HepG2 (cell line): ENCODE results near the gene CDK5RAP2. TPM values are rescaled to one million over a fixed set of nuclear protein-coding genes. Genes with fewer than 3 reads are reported as not detected.
A peak's percentile ranks its signal among the peaks of the same experiment; 100 is the strongest.

Source experiments
- ATF1 ChIP-seq: IDR thresholded peaks from 2 replicates; pipeline ENCODE4 v1.6.1; 2016; ENCODE audit warnings: mild to moderate bottlenecking, control low read depth
- CENPX ChIP-seq: sonication (generic); formaldehyde crosslinking; IDR thresholded peaks from 2 replicates; pipeline ENCODE4 v1.9.0; 2021; ENCODE audit warnings: mild to moderate bottlenecking, missing genetic modification reagents, moderate library complexity
- EHMT2 ChIP-seq: fragments of 200-600 bp; sonication (generic); IDR thresholded peaks from 2 replicates; pipeline ENCODE4 v1.7.0; 2017; ENCODE audit warnings: antibody characterized with exemption, low read depth, low read length, borderline replicate concordance
- MAZ ChIP-seq, 2 experiments: sonication (generic) in 1 of 2; formaldehyde crosslinking in 1 of 2; IDR thresholded peaks; 2 replicates each; pipeline versions ENCODE4 v1.5.0 to v1.6.1; 2012 to 2020; ENCODE audit warnings: low read depth in 2 of 2, mild to moderate bottlenecking in 2 of 2, borderline replicate concordance in 1 of 2, improper control_type of control experiment in 1 of 2, low read length in 1 of 2, missing genetic modification reagents in 1 of 2, moderate library complexity in 1 of 2
- POGZ ChIP-seq: sonication (generic); formaldehyde crosslinking; IDR thresholded peaks from 2 replicates; pipeline ENCODE4 v1.4.0; 2020; ENCODE audit warnings: mild to moderate bottlenecking, missing genetic modification reagents
- YEATS2 ChIP-seq: sonication (generic); formaldehyde crosslinking; IDR thresholded peaks from 2 replicates; pipeline ENCODE4 v1.4.0; 2020; ENCODE audit warnings: missing genetic modification reagents, borderline replicate concordance
- polyA plus RNA-seq, 8 experiments: library from polyadenylated mRNA; depleted of rRNA in 3 of 8; stranded (reverse) in 7 of 8; unstranded in 1 of 8; fragments of >200 nt; fragmentation: Illumina TruSeq in 4 of 8; extraction: Trizol in 4 of 8; gene quantifications; 2 replicates each; pipeline versions ENCODE4 v1.2.1 to v1.2.3, GENCODE V29; 2011 to 2016; ENCODE audit warnings: low read depth in 4 of 8, missing spikeins in 1 of 8, mixed read lengths in 1 of 8; ENCODE audit not compliant: insufficient read depth in 1 of 8
- total RNA-seq, 5 experiments: library from RNA; depleted of rRNA; stranded (reverse); fragments of >200 nt; fragmentation: Illumina TruSeq; extraction: Trizol; gene quantifications; 2 replicates each; pipeline ENCODE4 v1.2.3, GENCODE V29; 2016; ENCODE audit warnings: low read depth in 1 of 5
- TF ChIP-seq, protein P1 (sequence below), 2 experiments: fragments of 450-650 bp in 1 of 2; sonication (generic) in 1 of 2; formaldehyde crosslinking in 1 of 2; IDR thresholded peaks; 2 replicates each; pipeline versions ENCODE4 v1.6.1 to v1.8.0; 2016 to 2022; ENCODE audit warnings: antibody characterized with exemption in 1 of 2, mild to moderate bottlenecking in 1 of 2, missing genetic modification reagents in 1 of 2
- TF ChIP-seq, protein P2 (sequence below): sonication (generic); formaldehyde crosslinking; IDR thresholded peaks from 2 replicates; pipeline ENCODE4 v1.9.0; 2022; ENCODE audit warnings: low read depth, missing genetic modification reagents
- TF ChIP-seq, protein P3 (sequence below): sonication (generic); formaldehyde crosslinking; IDR thresholded peaks from 2 replicates; pipeline ENCODE4 v1.9.0; 2022; ENCODE audit warnings: missing genetic modification reagents, mild to moderate bottlenecking, borderline replicate concordance
- TF ChIP-seq, protein P4 (sequence below): sonication (generic); formaldehyde crosslinking; IDR thresholded peaks from 2 replicates; pipeline ENCODE4 v1.5.1; 2020; ENCODE audit warnings: mild to moderate bottlenecking, missing genetic modification reagents

Gene CDK5RAP2
- total and polyA plus RNA-seq, 2 of the 13 experiments (the other 11 are each of a cell fraction or from before 2014, with no cell fraction given), result 31.8 to 42.2 TPM

DNA sequence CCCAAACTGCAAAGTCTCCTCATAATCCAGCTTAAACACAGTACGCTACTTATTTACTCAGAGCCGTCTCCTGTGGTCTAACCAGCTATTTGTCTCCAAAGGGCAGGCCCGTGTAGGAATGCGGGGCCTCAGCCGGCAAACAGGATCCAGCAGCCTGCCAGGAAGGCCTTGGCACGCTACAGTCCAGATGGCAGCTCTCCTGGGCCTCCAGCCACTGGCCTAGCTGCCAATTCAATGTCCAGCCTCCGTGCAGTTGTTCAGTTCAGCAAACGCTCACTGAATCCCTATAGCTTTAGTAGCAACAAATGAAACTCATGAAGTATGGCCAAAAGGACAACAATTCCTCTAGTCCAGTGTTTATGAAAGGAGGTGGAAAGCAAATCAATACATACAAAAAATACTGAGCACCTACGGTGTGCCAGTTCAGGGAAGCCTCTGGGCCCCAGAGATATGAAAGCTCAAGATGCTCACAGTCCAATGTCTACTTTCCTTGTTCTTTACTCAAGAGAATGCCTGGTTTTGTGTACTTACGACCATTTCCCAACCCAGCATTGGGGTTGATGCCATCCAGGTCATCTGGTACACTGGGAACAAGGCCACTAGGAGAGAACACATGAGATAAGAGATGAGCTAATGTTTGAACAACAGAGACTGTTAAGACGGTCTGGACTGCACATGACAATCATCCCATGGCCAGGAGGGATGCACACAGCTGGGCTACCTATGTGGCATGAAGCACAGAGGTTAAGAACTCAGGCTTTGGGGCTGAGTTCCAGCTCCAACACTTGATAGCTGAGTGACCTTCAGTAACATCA, 8.3 kb downstream of the CDK5RAP2 start (continued):
- TF ChIP-seq, protein P1, sequence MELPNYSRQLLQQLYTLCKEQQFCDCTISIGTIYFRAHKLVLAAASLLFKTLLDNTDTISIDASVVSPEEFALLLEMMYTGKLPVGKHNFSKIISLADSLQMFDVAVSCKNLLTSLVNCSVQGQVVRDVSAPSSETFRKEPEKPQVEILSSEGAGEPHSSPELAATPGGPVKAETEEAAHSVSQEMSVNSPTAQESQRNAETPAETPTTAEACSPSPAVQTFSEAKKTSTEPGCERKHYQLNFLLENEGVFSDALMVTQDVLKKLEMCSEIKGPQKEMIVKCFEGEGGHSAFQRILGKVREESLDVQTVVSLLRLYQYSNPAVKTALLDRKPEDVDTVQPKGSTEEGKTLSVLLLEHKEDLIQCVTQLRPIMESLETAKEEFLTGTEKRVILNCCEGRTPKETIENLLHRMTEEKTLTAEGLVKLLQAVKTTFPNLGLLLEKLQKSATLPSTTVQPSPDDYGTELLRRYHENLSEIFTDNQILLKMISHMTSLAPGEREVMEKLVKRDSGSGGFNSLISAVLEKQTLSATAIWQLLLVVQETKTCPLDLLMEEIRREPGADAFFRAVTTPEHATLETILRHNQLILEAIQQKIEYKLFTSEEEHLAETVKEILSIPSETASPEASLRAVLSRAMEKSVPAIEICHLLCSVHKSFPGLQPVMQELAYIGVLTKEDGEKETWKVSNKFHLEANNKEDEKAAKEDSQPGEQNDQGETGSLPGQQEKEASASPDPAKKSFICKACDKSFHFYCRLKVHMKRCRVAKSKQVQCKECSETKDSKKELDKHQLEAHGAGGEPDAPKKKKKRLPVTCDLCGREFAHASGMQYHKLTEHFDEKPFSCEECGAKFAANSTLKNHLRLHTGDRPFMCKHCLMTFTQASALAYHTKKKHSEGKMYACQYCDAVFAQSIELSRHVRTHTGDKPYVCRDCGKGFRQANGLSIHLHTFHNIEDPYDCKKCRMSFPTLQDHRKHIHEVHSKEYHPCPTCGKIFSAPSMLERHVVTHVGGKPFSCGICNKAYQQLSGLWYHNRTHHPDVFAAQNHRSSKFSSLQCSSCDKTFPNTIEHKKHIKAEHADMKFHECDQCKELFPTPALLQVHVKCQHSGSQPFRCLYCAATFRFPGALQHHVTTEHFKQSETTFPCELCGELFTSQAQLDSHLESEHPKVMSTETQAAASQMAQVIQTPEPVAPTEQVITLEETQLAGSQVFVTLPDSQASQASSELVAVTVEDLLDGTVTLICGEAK (IDR thresholded peaks at IDR 0.05), result no peak
- TF ChIP-seq, protein P1 (CRISPR knock-in tag; IDR thresholded peaks at IDR 0.05), result peak; percentile 49; the same call in 1 of the 2 replicates
- TF ChIP-seq, protein P2, sequence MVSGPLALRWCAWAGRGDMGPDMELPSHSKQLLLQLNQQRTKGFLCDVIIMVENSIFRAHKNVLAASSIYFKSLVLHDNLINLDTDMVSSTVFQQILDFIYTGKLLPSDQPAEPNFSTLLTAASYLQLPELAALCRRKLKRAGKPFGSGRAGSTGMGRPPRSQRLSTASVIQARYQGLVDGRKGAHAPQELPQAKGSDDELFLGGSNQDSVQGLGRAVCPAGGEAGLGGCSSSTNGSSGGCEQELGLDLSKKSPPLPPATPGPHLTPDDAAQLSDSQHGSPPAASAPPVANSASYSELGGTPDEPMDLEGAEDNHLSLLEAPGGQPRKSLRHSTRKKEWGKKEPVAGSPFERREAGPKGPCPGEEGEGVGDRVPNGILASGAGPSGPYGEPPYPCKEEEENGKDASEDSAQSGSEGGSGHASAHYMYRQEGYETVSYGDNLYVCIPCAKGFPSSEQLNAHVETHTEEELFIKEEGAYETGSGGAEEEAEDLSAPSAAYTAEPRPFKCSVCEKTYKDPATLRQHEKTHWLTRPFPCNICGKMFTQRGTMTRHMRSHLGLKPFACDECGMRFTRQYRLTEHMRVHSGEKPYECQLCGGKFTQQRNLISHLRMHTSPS (CRISPR knock-in tag), result peak; percentile 96
- TF ChIP-seq MAZ (IDR thresholded peaks at IDR 0.05; ENCODE audit: borderline replicate concordance, low read depth, low read length) (no peak), MAZ (CRISPR knock-in tag; IDR thresholded peaks at IDR 0.05; ENCODE audit: low read depth) (0 out of 2 replicates have a peak, but pooled peaks have one; percentile 27), YEATS2 (peak; percentile 57; the same call in 1 of the 2 replicates), ATF1 (CRISPR knock-in tag) (peak; percentile 59; the same call in 1 of the 2 replicates), EHMT2 (peak; percentile 91), POGZ (CRISPR knock-in tag) (peak; percentile 92), CENPX (CRISPR knock-in tag) (no peak)
- TF ChIP-seq, protein P3, sequence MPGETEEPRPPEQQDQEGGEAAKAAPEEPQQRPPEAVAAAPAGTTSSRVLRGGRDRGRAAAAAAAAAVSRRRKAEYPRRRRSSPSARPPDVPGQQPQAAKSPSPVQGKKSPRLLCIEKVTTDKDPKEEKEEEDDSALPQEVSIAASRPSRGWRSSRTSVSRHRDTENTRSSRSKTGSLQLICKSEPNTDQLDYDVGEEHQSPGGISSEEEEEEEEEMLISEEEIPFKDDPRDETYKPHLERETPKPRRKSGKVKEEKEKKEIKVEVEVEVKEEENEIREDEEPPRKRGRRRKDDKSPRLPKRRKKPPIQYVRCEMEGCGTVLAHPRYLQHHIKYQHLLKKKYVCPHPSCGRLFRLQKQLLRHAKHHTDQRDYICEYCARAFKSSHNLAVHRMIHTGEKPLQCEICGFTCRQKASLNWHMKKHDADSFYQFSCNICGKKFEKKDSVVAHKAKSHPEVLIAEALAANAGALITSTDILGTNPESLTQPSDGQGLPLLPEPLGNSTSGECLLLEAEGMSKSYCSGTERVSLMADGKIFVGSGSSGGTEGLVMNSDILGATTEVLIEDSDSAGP, result peak; percentile 58
- TF ChIP-seq, protein P4, sequence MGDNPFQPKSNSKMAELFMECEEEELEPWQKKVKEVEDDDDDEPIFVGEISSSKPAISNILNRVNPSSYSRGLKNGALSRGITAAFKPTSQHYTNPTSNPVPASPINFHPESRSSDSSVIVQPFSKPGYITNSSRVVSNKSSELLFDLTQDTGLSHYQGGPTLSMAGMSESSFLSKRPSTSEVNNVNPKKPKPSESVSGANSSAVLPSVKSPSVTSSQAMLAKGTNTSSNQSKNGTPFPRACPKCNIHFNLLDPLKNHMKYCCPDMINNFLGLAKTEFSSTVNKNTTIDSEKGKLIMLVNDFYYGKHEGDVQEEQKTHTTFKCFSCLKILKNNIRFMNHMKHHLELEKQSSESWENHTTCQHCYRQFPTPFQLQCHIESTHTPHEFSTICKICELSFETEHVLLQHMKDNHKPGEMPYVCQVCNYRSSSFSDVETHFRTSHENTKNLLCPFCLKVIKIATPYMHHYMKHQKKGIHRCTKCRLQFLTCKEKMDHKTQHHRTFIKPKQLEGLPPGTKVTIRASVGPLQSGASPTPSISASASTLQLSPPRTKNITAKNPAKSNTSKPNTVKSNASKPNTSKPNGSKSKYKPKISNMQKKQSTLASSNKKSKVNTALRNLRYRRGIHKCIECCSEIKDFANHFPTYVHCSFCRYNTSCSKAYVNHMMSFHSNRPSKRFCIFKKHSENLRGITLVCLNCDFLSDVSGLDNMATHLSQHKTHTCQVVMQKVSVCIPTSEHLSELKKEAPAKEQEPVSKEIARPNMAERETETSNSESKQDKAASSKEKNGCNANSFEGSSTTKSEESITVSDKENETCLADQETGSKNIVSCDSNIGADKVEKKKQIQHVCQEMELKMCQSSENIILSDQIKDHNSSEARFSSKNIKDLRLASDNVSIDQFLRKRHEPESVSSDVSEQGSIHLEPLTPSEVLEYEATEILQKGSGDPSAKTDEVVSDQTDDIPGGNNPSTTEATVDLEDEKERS (CRISPR knock-in tag), result peak; percentile 96
